ENCODE results near the gene GUCY1A2. TPM values are rescaled to one million over a fixed set of nuclear protein-coding genes. Genes with fewer than 3 reads are reported as not detected.

The GUCY1A2 gene
- total RNA-seq, 1 experiment from 2014 or later: 0.10 TPM

DNA sequence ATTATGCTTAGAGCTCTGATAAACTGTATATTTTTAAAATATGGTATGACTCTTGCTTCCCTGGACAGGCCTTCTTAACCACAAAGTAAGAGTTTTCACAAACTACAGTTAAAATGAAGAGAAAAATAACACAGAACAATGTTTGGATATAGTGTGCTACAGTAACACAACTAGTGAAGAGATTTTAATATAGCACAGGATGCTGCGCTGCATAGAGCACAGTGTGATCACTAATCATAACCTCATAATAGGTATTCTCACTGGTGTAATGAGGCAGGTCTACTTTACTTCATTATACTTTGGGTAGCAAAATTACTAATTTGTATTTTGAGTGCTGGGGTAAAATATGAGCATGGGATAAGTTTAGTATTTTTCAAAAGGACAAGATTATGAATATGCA, 256.5 kb downstream of the GUCY1A2 start:
- Histone ChIP-seq H3K4me1 (ENCODE audit: control insufficient read depth in 1 of 2, insufficient read depth in 2 of 2, low read length in 2 of 2) (no peaks in the 10 kb centered on the region), H3K27me3 (ENCODE audit: insufficient read depth, low read length) (no peaks in the 10 kb centered on the region), H3K9me2 (ENCODE audit: insufficient read depth) (no peaks in the 10 kb centered on the region), H3K79me2 (ENCODE audit: insufficient read depth, low read length) (no peaks in the 10 kb centered on the region), H3K4me2 (ENCODE audit: low read length) (no peak overlapping the region), H3K4me3 (replicated peaks in 1 of 2; ENCODE audit: low read depth in 1 of 2, low read length in 2 of 2) (no peak overlapping the region), H3K9me3 (ENCODE audit: control insufficient read depth in 1 of 2, insufficient read depth in 1 of 2, low read depth in 1 of 2, low read length in 2 of 2) (no peaks in the 10 kb centered on the region), H3K36me3 (ENCODE audit: control insufficient read depth in 1 of 2, insufficient read depth in 2 of 2, low read length in 2 of 2) (no peaks in the 10 kb centered on the region), H3K27ac (ENCODE audit: low read depth, low read length) (no peak overlapping the region), H4K20me1 (ENCODE audit: insufficient read depth) (no peaks in the 10 kb centered on the region), H2AFZ (ENCODE audit: low read depth, low read length, poor library complexity, severe bottlenecking) (no peak overlapping the region), H3K9ac (ENCODE audit: low read length) (no peak overlapping the region)
- RAD21 ChIA-PET (ENCODE audit: low non-redundant PET in 1 of 2, low total read pairs in 2 of 2, uncharacterized antibody in 2 of 2, unreplicated experiment in 2 of 2): no interaction called here
- TF ChIP-seq SRF (IDR thresholded peaks at IDR 0.05; ENCODE audit: low read depth) (no peak), YY1 (IDR thresholded peaks at IDR 0.05; ENCODE audit: extremely low read depth, insufficient replicate concordance, low read depth, low read length) (no peak), EZH2phosphoT487 (IDR thresholded peaks at IDR 0.05; ENCODE audit: borderline replicate concordance) (no peak), SIN3A (IDR thresholded peaks at IDR 0.05; ENCODE audit: low read depth) (no peak), POLR2AphosphoS5 (IDR thresholded peaks at IDR 0.05; ENCODE audit: low read depth, low read length) (no peak), TCF7L2 (IDR thresholded peaks at IDR 0.05; ENCODE audit: borderline replicate concordance, extremely low read depth, insufficient read depth, insufficient read length) (no peak), ZFX (IDR thresholded peaks at IDR 0.05) (no peak), ZNF274 (IDR thresholded peaks at IDR 0.05; ENCODE audit: low read depth, low read length) (no peak), EZH2 (IDR thresholded peaks at IDR 0.05) (no peak), POLR2A (IDR thresholded peaks at IDR 0.05; ENCODE audit: borderline replicate concordance, extremely low read depth, insufficient read depth, insufficient read length) (no peak), CBX3 (IDR thresholded peaks at IDR 0.05; ENCODE audit: low read depth) (no peak), RAD21 (IDR thresholded peaks at IDR 0.05; ENCODE audit: low read depth) (no peak), FOSL1 (IDR thresholded peaks at IDR 0.05; ENCODE audit: low read depth) (no peak), JUND (IDR thresholded peaks at IDR 0.05) (no peak), CEBPB (IDR thresholded peaks at IDR 0.05; ENCODE audit: low read depth) (no peak), SP1 (IDR thresholded peaks at IDR 0.05; ENCODE audit: low read depth) (no peak)
- TF ChIP-seq, protein P1, sequence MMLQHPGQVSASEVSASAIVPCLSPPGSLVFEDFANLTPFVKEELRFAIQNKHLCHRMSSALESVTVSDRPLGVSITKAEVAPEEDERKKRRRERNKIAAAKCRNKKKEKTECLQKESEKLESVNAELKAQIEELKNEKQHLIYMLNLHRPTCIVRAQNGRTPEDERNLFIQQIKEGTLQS (IDR thresholded peaks at IDR 0.05): no peak
- TF ChIP-seq, protein P2, sequence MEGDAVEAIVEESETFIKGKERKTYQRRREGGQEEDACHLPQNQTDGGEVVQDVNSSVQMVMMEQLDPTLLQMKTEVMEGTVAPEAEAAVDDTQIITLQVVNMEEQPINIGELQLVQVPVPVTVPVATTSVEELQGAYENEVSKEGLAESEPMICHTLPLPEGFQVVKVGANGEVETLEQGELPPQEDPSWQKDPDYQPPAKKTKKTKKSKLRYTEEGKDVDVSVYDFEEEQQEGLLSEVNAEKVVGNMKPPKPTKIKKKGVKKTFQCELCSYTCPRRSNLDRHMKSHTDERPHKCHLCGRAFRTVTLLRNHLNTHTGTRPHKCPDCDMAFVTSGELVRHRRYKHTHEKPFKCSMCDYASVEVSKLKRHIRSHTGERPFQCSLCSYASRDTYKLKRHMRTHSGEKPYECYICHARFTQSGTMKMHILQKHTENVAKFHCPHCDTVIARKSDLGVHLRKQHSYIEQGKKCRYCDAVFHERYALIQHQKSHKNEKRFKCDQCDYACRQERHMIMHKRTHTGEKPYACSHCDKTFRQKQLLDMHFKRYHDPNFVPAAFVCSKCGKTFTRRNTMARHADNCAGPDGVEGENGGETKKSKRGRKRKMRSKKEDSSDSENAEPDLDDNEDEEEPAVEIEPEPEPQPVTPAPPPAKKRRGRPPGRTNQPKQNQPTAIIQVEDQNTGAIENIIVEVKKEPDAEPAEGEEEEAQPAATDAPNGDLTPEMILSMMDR (IDR thresholded peaks at IDR 0.05 in 2 of 3, conservative IDR thresholded peaks at IDR 0.05 in 1 of 3; ENCODE audit: borderline replicate concordance in 1 of 3, insufficient read depth in 1 of 3, low read depth in 2 of 3, low read length in 2 of 3): no peak
- TF ChIP-seq, protein P3, sequence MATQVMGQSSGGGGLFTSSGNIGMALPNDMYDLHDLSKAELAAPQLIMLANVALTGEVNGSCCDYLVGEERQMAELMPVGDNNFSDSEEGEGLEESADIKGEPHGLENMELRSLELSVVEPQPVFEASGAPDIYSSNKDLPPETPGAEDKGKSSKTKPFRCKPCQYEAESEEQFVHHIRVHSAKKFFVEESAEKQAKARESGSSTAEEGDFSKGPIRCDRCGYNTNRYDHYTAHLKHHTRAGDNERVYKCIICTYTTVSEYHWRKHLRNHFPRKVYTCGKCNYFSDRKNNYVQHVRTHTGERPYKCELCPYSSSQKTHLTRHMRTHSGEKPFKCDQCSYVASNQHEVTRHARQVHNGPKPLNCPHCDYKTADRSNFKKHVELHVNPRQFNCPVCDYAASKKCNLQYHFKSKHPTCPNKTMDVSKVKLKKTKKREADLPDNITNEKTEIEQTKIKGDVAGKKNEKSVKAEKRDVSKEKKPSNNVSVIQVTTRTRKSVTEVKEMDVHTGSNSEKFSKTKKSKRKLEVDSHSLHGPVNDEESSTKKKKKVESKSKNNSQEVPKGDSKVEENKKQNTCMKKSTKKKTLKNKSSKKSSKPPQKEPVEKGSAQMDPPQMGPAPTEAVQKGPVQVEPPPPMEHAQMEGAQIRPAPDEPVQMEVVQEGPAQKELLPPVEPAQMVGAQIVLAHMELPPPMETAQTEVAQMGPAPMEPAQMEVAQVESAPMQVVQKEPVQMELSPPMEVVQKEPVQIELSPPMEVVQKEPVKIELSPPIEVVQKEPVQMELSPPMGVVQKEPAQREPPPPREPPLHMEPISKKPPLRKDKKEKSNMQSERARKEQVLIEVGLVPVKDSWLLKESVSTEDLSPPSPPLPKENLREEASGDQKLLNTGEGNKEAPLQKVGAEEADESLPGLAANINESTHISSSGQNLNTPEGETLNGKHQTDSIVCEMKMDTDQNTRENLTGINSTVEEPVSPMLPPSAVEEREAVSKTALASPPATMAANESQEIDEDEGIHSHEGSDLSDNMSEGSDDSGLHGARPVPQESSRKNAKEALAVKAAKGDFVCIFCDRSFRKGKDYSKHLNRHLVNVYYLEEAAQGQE (IDR thresholded peaks at IDR 0.05; ENCODE audit: low read depth): no peak
- TF ChIP-seq, protein P4, sequence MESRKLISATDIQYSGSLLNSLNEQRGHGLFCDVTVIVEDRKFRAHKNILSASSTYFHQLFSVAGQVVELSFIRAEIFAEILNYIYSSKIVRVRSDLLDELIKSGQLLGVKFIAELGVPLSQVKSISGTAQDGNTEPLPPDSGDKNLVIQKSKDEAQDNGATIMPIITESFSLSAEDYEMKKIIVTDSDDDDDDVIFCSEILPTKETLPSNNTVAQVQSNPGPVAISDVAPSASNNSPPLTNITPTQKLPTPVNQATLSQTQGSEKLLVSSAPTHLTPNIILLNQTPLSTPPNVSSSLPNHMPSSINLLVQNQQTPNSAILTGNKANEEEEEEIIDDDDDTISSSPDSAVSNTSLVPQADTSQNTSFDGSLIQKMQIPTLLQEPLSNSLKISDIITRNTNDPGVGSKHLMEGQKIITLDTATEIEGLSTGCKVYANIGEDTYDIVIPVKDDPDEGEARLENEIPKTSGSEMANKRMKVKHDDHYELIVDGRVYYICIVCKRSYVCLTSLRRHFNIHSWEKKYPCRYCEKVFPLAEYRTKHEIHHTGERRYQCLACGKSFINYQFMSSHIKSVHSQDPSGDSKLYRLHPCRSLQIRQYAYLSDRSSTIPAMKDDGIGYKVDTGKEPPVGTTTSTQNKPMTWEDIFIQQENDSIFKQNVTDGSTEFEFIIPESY (IDR thresholded peaks at IDR 0.05; ENCODE audit: extremely low read depth, insufficient replicate concordance, low read length): no peak
- ATAC-seq (no peak), DNase-seq (ENCODE audit: low read depth, low spot score) (no peak)
- intact Hi-C loops (cut with micrococcal nuclease): no loop called here
- no TSS peak for BruUV-seq (replicated peaks)
- CTCF ChIA-PET: no interaction called here
- POLR2A ChIA-PET: no interaction called here
